ENCODE measurements around the gene KRTAP5-7.

- TF ChIP-seq CTCF (IDR thresholded peaks at IDR 0.05) (no peak), POLR2A (IDR thresholded peaks at IDR 0.05) (no peak), EP300 (IDR thresholded peaks at IDR 0.05) (no peak)
Measured at GRCh38 chr11:71557257-71557656, 30.2 kb downstream of the KRTAP5-7 start.
